Measurements from ENCODE around the gene NLRP5.

DNA sequence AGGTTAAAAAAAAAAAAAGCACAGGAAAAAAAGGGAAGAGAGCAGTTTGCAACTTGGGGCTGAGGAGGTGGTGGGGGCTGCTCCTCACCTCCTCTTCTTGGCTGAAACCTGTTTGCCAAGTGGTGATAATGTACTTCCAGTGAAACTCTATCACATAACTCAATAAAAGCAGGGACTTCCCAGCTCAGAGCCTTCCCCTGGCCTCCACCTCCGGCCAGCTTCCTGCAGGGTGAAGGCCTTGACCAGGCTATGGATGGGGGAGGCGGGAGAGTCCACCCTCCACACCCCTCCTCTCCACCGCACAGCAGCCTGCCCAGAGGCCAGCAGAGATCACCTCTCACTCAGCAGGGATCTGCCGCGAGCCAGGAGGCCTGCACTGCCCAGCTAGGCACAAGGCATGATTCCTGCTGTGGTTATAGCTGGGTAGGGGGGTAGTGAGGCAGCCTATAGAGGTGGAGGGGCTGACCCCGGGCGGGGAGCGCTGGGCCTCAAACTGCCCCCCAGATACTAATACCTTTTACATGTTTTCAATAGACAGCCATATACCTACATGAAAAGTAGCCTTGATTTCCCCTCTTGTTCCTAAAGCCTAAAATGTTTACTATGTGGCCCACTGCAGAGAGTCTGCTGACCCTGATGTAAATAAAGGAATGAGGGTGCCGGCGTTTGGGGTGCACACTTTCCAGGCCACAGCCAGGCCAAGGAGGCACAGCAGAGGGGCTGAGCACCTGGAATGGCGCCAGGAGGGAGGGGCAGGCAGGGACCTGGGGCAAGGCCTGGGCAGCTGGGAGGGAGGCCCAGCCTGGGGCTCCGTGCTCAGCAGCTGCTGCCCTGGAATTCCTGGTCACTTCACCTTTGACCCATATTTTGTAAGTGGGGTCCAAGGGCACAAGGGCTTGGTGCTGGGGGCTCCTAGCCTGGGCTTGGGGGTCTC is 124.2 kb downstream of the NLRP5 start:
- TF ChIP-seq, protein P1, sequence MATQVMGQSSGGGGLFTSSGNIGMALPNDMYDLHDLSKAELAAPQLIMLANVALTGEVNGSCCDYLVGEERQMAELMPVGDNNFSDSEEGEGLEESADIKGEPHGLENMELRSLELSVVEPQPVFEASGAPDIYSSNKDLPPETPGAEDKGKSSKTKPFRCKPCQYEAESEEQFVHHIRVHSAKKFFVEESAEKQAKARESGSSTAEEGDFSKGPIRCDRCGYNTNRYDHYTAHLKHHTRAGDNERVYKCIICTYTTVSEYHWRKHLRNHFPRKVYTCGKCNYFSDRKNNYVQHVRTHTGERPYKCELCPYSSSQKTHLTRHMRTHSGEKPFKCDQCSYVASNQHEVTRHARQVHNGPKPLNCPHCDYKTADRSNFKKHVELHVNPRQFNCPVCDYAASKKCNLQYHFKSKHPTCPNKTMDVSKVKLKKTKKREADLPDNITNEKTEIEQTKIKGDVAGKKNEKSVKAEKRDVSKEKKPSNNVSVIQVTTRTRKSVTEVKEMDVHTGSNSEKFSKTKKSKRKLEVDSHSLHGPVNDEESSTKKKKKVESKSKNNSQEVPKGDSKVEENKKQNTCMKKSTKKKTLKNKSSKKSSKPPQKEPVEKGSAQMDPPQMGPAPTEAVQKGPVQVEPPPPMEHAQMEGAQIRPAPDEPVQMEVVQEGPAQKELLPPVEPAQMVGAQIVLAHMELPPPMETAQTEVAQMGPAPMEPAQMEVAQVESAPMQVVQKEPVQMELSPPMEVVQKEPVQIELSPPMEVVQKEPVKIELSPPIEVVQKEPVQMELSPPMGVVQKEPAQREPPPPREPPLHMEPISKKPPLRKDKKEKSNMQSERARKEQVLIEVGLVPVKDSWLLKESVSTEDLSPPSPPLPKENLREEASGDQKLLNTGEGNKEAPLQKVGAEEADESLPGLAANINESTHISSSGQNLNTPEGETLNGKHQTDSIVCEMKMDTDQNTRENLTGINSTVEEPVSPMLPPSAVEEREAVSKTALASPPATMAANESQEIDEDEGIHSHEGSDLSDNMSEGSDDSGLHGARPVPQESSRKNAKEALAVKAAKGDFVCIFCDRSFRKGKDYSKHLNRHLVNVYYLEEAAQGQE (IDR thresholded peaks at IDR 0.05): no peak
- no peak for TF ChIP-seq EP300 (IDR thresholded peaks at IDR 0.05)
- TF ChIP-seq, protein P2, sequence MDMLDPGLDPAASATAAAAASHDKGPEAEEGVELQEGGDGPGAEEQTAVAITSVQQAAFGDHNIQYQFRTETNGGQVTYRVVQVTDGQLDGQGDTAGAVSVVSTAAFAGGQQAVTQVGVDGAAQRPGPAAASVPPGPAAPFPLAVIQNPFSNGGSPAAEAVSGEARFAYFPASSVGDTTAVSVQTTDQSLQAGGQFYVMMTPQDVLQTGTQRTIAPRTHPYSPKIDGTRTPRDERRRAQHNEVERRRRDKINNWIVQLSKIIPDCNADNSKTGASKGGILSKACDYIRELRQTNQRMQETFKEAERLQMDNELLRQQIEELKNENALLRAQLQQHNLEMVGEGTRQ (IDR thresholded peaks at IDR 0.05): no peak
- TF ChIP-seq, protein P3, sequence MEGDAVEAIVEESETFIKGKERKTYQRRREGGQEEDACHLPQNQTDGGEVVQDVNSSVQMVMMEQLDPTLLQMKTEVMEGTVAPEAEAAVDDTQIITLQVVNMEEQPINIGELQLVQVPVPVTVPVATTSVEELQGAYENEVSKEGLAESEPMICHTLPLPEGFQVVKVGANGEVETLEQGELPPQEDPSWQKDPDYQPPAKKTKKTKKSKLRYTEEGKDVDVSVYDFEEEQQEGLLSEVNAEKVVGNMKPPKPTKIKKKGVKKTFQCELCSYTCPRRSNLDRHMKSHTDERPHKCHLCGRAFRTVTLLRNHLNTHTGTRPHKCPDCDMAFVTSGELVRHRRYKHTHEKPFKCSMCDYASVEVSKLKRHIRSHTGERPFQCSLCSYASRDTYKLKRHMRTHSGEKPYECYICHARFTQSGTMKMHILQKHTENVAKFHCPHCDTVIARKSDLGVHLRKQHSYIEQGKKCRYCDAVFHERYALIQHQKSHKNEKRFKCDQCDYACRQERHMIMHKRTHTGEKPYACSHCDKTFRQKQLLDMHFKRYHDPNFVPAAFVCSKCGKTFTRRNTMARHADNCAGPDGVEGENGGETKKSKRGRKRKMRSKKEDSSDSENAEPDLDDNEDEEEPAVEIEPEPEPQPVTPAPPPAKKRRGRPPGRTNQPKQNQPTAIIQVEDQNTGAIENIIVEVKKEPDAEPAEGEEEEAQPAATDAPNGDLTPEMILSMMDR (IDR thresholded peaks at IDR 0.05): no peak
- TF ChIP-seq SMC3 (IDR thresholded peaks at IDR 0.05): no peak
- TF ChIP-seq POLR2A (IDR thresholded peaks at IDR 0.05; ENCODE audit: low read length): no peak
- TF ChIP-seq, protein P4, sequence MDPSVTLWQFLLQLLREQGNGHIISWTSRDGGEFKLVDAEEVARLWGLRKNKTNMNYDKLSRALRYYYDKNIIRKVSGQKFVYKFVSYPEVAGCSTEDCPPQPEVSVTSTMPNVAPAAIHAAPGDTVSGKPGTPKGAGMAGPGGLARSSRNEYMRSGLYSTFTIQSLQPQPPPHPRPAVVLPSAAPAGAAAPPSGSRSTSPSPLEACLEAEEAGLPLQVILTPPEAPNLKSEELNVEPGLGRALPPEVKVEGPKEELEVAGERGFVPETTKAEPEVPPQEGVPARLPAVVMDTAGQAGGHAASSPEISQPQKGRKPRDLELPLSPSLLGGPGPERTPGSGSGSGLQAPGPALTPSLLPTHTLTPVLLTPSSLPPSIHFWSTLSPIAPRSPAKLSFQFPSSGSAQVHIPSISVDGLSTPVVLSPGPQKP (IDR thresholded peaks at IDR 0.05; ENCODE audit: low read depth, low read length): no peak
- TF ChIP-seq EHMT2 (IDR thresholded peaks at IDR 0.05; ENCODE audit: low read depth): no peak
- TF ChIP-seq CHD2 (IDR thresholded peaks at IDR 0.05; ENCODE audit: low read length, partially characterized antibody): no peak
- TF ChIP-seq CHD4 (IDR thresholded peaks at IDR 0.05; ENCODE audit: borderline replicate concordance): no peak
- no peak for TF ChIP-seq RAD21 (conservative IDR thresholded peaks at IDR 0.05 in 1 of 2, IDR thresholded peaks at IDR 0.05 in 1 of 2)
- TF ChIP-seq, protein P5, sequence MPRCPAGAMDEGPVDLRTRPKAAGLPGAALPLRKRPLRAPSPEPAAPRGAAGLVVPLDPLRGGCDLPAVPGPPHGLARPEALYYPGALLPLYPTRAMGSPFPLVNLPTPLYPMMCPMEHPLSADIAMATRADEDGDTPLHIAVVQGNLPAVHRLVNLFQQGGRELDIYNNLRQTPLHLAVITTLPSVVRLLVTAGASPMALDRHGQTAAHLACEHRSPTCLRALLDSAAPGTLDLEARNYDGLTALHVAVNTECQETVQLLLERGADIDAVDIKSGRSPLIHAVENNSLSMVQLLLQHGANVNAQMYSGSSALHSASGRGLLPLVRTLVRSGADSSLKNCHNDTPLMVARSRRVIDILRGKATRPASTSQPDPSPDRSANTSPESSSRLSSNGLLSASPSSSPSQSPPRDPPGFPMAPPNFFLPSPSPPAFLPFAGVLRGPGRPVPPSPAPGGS (IDR thresholded peaks at IDR 0.05): no peak
- no peak for TF ChIP-seq MYC (IDR thresholded peaks at IDR 0.05; ENCODE audit: borderline replicate concordance, low read length)
- no peak for TF ChIP-seq CBX2 (IDR thresholded peaks at IDR 0.05; ENCODE audit: borderline replicate concordance, low read depth)
